Heart left ventricle (tissue), 16 donors: Measurements from ENCODE around the gene TRABD2A. TPM values are rescaled to one million over a fixed set of nuclear protein-coding genes. Genes with fewer than 3 reads are reported as not detected.

Experiments
- ATAC-seq, 4 donors: fragments of 200-7000 bp; cut with Tn5 transposase; one replicate each; pipeline ENCODE4 v1.9.1; 2020 to 2022; ENCODE audit warnings: moderate library complexity in 4 of 4, mild to moderate bottlenecking in 3 of 4, moderate number of reproducible peaks in 1 of 4
- DNase-seq, 5 donors: peaks; one replicate each; pipeline ENCODE4 v3.0.0-alpha.2; 2020
- H3K27ac ChIP-seq, 12 donors: fragments of 200-600 bp; sonication (generic) in 4 of 12; one replicate each; pipeline versions ENCODE4 v1.5.0 to v1.8.0; 2016 to 2022; ENCODE audit warnings: mild to moderate bottlenecking in 2 of 12
- H3K27me3 ChIP-seq, 9 donors: fragments of 200-600 bp; sonication (generic) in 2 of 9; one replicate each; pipeline versions ENCODE4 v1.5.1 to v1.8.0; 2016 to 2022; ENCODE audit warnings: mild to moderate bottlenecking in 3 of 9
- H3K36me3 ChIP-seq, 9 donors: fragments of 200-600 bp; sonication (generic) in 2 of 9; one replicate each; pipeline versions ENCODE4 v1.5.0 to v1.8.0; 2018 to 2022; ENCODE audit warnings: mild to moderate bottlenecking in 2 of 9
- H3K4me1 ChIP-seq, 12 donors: fragments of 200-600 bp; sonication (generic) in 4 of 12; one replicate each; pipeline versions ENCODE4 v1.5.0 to v1.8.0; 2016 to 2022; ENCODE audit warnings: mild to moderate bottlenecking in 3 of 12
- H3K4me3 ChIP-seq, 12 donors: fragments of 200-600 bp; sonication (generic) in 4 of 12; one replicate each; pipeline versions ENCODE4 v1.5.0 to v1.8.0; 2017 to 2022; ENCODE audit warnings: mild to moderate bottlenecking in 9 of 12, moderate library complexity in 4 of 12
- H3K9me3 ChIP-seq, 12 donors: fragments of 200-600 bp; sonication (generic) in 4 of 12; one replicate each; pipeline versions ENCODE4 v1.5.0 to v1.8.0; 2016 to 2022; ENCODE audit warnings: mild to moderate bottlenecking in 1 of 12
- POLR2A ChIP-seq, 2 donors: fragments of 450-650 bp; IDR thresholded peaks; one replicate each; pipeline ENCODE4 v1.6.1; 2017; ENCODE audit warnings: antibody characterized with exemption in 2 of 2, mild to moderate bottlenecking in 2 of 2, moderate library complexity in 2 of 2
- WGBS, 4 donors: extraction: QIAGEN DNeasy Blood & Tissue Kit in 2 of 4; methylation state at CpG; one replicate each; pipeline versions ENCODE4 v1.1.5 to v1.1.7; 2013 to 2018; 5-methylcytosine and 5-hydroxymethylcytosine counted together
- intact Hi-C, 10 donors: fragments of 100-400 bp; cut with DNase I; formaldehyde crosslinking; loops; one replicate each; pipeline versions ENCODE4 v1.11.1 to v1.14.2; 2022
- polyA plus RNA-seq, 2 donors: library from polyadenylated mRNA; stranded (reverse); fragments of 200-250 nt; gene quantifications; one replicate each; pipeline ENCODE4 v1.2.3, GENCODE V29; 2013
- total RNA-seq, 9 donors: library from RNA; depleted of rRNA in 2 of 9; stranded (reverse); fragments of >200 nt in 2 of 9; fragmentation: NEBNext Ultra II Directional in 3 of 9; extraction: Animal tissue kit (Norgen Biotek cat#: 25700) in 3 of 9; gene quantifications; one replicate each; pipeline versions ENCODE4 v1.1.0 to v1.2.4, GENCODE V29; 2016 to 2023
- TF ChIP-seq, protein P1 (sequence below), 12 donors: fragments of 200-600 bp; sonication (generic) in 4 of 12; IDR thresholded peaks; one replicate each; pipeline versions ENCODE4 v1.5.0 to v1.8.0; 2018 to 2022; ENCODE audit warnings: antibody characterized with exemption in 12 of 12, mild to moderate bottlenecking in 5 of 12
- donor health status: ischemic (EF 13 %, LVEDD 7.1; RV severe dilation, severe dysfunction).
- donor health status: healthy with polysubstance abuse.
- donor health status: DM: no; HTN: yes; CAD: no.
- donor health status: DM: no; HTN: no; CAD: no.
- donor health status: ischemic (EF 25% LVEDD 6.9; RV normal size, moderate dysfunction).
- donor health status: ischemic (EF 25% LVEDD 5.7; RV mildly dilated, moderate dysfunction).
- donor health status: healthy.
- donor health status: DM: yes; HTN: yes; CAD: no.
- donor health status: ischemic (EF 35%, LVEDD 5.7; RV mildly dilated, moderate dysfunction).
- donor health status: nonischemic (EF 11% LVEDD 7.7; RV severe dilation, severe dysfunction).
- donor health status: DM: yes; HTN: yes; CAD: no.
- donor health status: PGD.
- donor health status: ischemic (EF 29% LVEDD 5.4; RV normal size, mild dysfunction).
- donor health status: nonischemic (EF 23%, LVEDD 6.1; RV moderate dilation, normal function).

TRABD2A gene
- total and polyA plus RNA-seq, 11 donors: 0.42 to 3.9 (median 0.97) TPM; not detected in 1

DNA sequence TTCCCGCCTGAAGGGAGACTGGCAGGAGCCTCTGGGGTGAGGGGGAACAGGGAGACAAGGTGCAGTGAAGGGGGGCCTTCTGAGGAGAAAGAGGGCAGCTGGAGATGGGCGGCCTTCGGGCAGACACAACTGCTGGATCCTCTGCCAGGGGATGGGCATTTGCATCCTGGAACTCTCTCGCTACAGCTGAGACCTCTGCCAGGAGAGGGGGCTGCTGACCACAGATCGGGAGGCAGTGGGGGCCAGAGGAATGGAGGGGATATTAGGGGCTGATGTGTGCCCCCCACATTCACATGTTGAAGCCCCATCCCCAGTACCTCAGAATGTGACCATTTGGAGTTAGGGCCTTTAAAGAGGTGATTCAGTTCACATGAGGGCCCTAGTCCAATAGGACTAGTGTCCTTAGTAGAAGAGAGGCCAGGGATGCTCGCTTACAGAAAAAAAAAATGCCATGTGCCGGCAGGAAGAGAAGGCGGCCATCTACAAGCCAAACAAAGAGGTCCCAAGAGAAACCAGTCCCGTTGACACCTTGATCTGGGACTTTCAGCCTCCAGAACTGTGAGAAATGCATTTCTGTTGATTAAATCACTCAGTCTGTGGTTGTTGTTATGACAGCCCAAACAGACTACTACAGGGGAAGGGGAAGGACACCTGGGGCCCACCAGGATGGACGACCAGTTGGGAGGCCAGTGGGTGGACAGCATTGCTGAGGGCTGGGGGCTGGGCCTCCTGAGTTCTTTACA, 50.0 kb downstream of the TRABD2A start:
- ATAC-seq (no peak), DNase-seq (no peak)
- Histone ChIP-seq H3K27ac (peak overlapping the region in 1 of 12 donors; percentile 91), H3K27me3 (no peaks in the 10 kb centered on the region), H3K9me3 (peaks cover 0 to 16% (median 4%) of the 10 kb centered on the region in 12 donors), H3K4me3 (no peak overlapping the region), H3K36me3 (no peaks in the 10 kb centered on the region), H3K4me1 (peaks cover 0 to 60% (median 0%) of the 10 kb centered on the region in 12 donors)
- intact Hi-C loops: no loop called here
- TF ChIP-seq POLR2A (IDR thresholded peaks at IDR 0.05): no peak
- TF ChIP-seq, protein P1, sequence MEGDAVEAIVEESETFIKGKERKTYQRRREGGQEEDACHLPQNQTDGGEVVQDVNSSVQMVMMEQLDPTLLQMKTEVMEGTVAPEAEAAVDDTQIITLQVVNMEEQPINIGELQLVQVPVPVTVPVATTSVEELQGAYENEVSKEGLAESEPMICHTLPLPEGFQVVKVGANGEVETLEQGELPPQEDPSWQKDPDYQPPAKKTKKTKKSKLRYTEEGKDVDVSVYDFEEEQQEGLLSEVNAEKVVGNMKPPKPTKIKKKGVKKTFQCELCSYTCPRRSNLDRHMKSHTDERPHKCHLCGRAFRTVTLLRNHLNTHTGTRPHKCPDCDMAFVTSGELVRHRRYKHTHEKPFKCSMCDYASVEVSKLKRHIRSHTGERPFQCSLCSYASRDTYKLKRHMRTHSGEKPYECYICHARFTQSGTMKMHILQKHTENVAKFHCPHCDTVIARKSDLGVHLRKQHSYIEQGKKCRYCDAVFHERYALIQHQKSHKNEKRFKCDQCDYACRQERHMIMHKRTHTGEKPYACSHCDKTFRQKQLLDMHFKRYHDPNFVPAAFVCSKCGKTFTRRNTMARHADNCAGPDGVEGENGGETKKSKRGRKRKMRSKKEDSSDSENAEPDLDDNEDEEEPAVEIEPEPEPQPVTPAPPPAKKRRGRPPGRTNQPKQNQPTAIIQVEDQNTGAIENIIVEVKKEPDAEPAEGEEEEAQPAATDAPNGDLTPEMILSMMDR (IDR thresholded peaks at IDR 0.05): no peak
- WGBS, 4 donors: 81 to 88% (median 85%) methylated on average over 10 of the region's 10 CpGs

GRCh38 chr2:84830095-84830494, 50.8 kb downstream of the TRABD2A start:
- intact Hi-C loops: no loop called here
- 53 to 65% (median 61%) methylated on average over 11 of the region's 11 CpGs for WGBS, 4 donors
- peaks cover 0 to 60% (median 0%) of the 10 kb centered on the region in 12 donors for H3K4me1 ChIP-seq
- TF ChIP-seq POLR2A (IDR thresholded peaks at IDR 0.05): no peak
- TF ChIP-seq, protein P1 (IDR thresholded peaks at IDR 0.05): no peak
- peak overlapping the region in 1 of 12 donors; percentile 15 for H3K4me3 ChIP-seq
- peaks cover 0 to 7% (median 0%) of the 10 kb centered on the region in 12 donors for H3K9me3 ChIP-seq
- H3K36me3 ChIP-seq: no peaks in the 10 kb centered on the region
- no peaks in the 10 kb centered on the region for H3K27me3 ChIP-seq
- peak; percentile 29 to 73 (median 52) for DNase-seq
- ATAC-seq: peak; percentile 26 to 80 (median 52)
- H3K27ac ChIP-seq: peak overlapping the region in 1 of 12 donors; percentile 67

GRCh38 chr2:84829693-84830092, 51.2 kb downstream of the TRABD2A start:
- 80 to 88% (median 85%) methylated on average over 2 of the region's 2 CpGs for WGBS, 4 donors
- ATAC-seq: peak in 1 of 4 donors; percentile 7
- intact Hi-C loops: no loop called here
- Histone ChIP-seq H3K4me1 (peaks cover 0 to 60% (median 0%) of the 10 kb centered on the region in 12 donors), H3K36me3 (no peaks in the 10 kb centered on the region), H3K9me3 (peaks cover 0 to 3% (median 0%) of the 10 kb centered on the region in 12 donors), H3K4me3 (peak overlapping the region in 1 of 12 donors; percentile 15), H3K27me3 (no peaks in the 10 kb centered on the region), H3K27ac (peak overlapping the region in 1 of 12 donors; percentile 67)
- no peak for DNase-seq
- no peak for TF ChIP-seq POLR2A (IDR thresholded peaks at IDR 0.05)
- TF ChIP-seq, protein P1 (IDR thresholded peaks at IDR 0.05): no peak

GRCh38 chr2:84827978-84828575, 52.8 kb downstream of the TRABD2A start:
- Histone ChIP-seq H3K4me3 (no peak overlapping the region), H3K9me3 (no peaks in the 10 kb centered on the region), H3K4me1 (peaks cover 0 to 45% (median 0%) of the 10 kb centered on the region in 12 donors), H3K36me3 (no peaks in the 10 kb centered on the region), H3K27ac (no peak overlapping the region), H3K27me3 (no peaks in the 10 kb centered on the region)
- 61 to 90% (median 79%) methylated on average over 2 of the region's 2 CpGs for WGBS, 4 donors
- no peak for ATAC-seq
- intact Hi-C loops: no loop called here
- TF ChIP-seq, protein P1 (IDR thresholded peaks at IDR 0.05): no peak
- TF ChIP-seq POLR2A (IDR thresholded peaks at IDR 0.05): no peak
- DNase-seq: no peak
